BE2C (cell line): ENCODE measurements around the gene ITGA7.

Experiments
- DNase-seq: peaks from one replicate; pipeline ENCODE4 v3.0.0-alpha.2; 2020
- H3K27me3 ChIP-seq: fragments of 250-450 bp; sonication (Bioruptor Pico); 2 replicates; pipeline ENCODE4 v1.5.1; 2020; ENCODE audit warnings: mild to moderate bottlenecking
- H3K36me3 ChIP-seq: fragments of 250-450 bp; sonication (Bioruptor Pico); 2 replicates; pipeline ENCODE4 v1.5.1; 2020; ENCODE audit warnings: mild to moderate bottlenecking
- H3K4me1 ChIP-seq: fragments of 250-450 bp; sonication (Bioruptor Pico); 2 replicates; pipeline ENCODE4 v1.5.1; 2020
- H3K4me3 ChIP-seq: 2 replicates; pipeline ENCODE4 v1.5.1; 2011; ENCODE audit warnings: low read depth, low read length
- H3K9me3 ChIP-seq: fragments of 250-450 bp; sonication (Bioruptor Pico); 2 replicates; pipeline ENCODE4 v1.5.1; 2020
- CTCF ChIP-seq: IDR thresholded peaks from 2 replicates; pipeline ENCODE4 v1.5.1; 2012; ENCODE audit warnings: mild to moderate bottlenecking, low read depth, low read length

ITGA7 gene

GRCh38 chr12:55636116-55636655 lies 71.5 kb downstream of the ITGA7 start:
- no peaks in the 10 kb centered on the region for H3K9me3 ChIP-seq
- no peak overlapping the region for H3K4me3 ChIP-seq
- H3K27me3 ChIP-seq = peaks cover 43% of the 10 kb centered on the region
- DNase-seq = no peak
- TF ChIP-seq CTCF = no peak
- no peaks in the 10 kb centered on the region for H3K36me3 ChIP-seq
- no peaks in the 10 kb centered on the region for H3K4me1 ChIP-seq
